ENCODE measurements around the gene ILDR2. TPM values are rescaled to one million over a fixed set of nuclear protein-coding genes. Genes with fewer than 3 reads are reported as not detected.

The ILDR2 gene
- total and polyA plus RNA-seq, 2 donors (not counting 3 experiments of a cell fraction or from before 2014, with no cell fraction given), result not detected

GRCh38 chr1:166900987-166901386 lies 74.4 kb downstream of the ILDR2 start:
- Histone ChIP-seq H3K79me2 (ENCODE audit: control insufficient read depth, insufficient read depth, low read length) (no peaks in the 10 kb centered on the region), H3K9ac (replicated peaks; ENCODE audit: extremely low read depth, insufficient read depth, low read length) (no peak overlapping the region), H3K9me1 (replicated peaks; ENCODE audit: control insufficient read depth, extremely low read depth, insufficient read depth, low read length) (no peaks in the 10 kb centered on the region), H4K20me1 (replicated peaks; ENCODE audit: control insufficient read depth, extremely low read depth, insufficient read depth, low read length) (no peaks in the 10 kb centered on the region), H3K4me1 (ENCODE audit: control insufficient read depth, extremely low read depth, insufficient read depth, low read length) (no peaks in the 10 kb centered on the region), H3K27me3 (ENCODE audit: control insufficient read depth in 2 of 2, insufficient read depth in 2 of 2, low read length in 2 of 2) (no peaks in the 10 kb centered on the region), H3K4me2 (ENCODE audit: insufficient read depth, low read length) (no peak overlapping the region), H3K4me3 (replicated peaks in 1 of 3; ENCODE audit: insufficient read depth in 1 of 3, low read depth in 1 of 3, low read length in 3 of 3) (no peak overlapping the region), H3K27ac (ENCODE audit: insufficient read depth, low read depth, low read length) (no peak overlapping the region), H2AFZ (ENCODE audit: low read depth, low read length) (no peak overlapping the region), H3K36me3 (ENCODE audit: control insufficient read depth in 2 of 2, extremely low read depth in 1 of 2, insufficient read depth in 2 of 2, low read length in 2 of 2) (no peaks in the 10 kb centered on the region), H3K9me3 (replicated peaks; ENCODE audit: control insufficient read depth, insufficient read depth, low read length) (no peaks in the 10 kb centered on the region)
- TF ChIP-seq JUN (IDR thresholded peaks at IDR 0.05; ENCODE audit: borderline replicate concordance, insufficient read depth, insufficient read length, low read depth) (no peak), EZH2 (IDR thresholded peaks at IDR 0.05; ENCODE audit: borderline replicate concordance, low read depth, low read length, severe bottlenecking) (no peak), FOS (IDR thresholded peaks at IDR 0.05; ENCODE audit: borderline replicate concordance, insufficient read depth, low read length) (no peak), GATA2 (IDR thresholded peaks at IDR 0.05; ENCODE audit: insufficient read depth, insufficient read length, low read depth, low read length) (no peak), MYC (IDR thresholded peaks at IDR 0.05; ENCODE audit: low read depth, low read length) (no peak), POLR2A (IDR thresholded peaks at IDR 0.05; ENCODE audit: low read depth, low read length) (no peak), POLR2AphosphoS5 (IDR thresholded peaks at IDR 0.05; ENCODE audit: insufficient read depth, low read depth, low read length) (no peak)
- TF ChIP-seq, protein P1, sequence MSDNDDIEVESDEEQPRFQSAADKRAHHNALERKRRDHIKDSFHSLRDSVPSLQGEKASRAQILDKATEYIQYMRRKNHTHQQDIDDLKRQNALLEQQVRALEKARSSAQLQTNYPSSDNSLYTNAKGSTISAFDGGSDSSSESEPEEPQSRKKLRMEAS (IDR thresholded peaks at IDR 0.05; ENCODE audit: insufficient read depth, insufficient read length), result no peak
- TF ChIP-seq, protein P2, sequence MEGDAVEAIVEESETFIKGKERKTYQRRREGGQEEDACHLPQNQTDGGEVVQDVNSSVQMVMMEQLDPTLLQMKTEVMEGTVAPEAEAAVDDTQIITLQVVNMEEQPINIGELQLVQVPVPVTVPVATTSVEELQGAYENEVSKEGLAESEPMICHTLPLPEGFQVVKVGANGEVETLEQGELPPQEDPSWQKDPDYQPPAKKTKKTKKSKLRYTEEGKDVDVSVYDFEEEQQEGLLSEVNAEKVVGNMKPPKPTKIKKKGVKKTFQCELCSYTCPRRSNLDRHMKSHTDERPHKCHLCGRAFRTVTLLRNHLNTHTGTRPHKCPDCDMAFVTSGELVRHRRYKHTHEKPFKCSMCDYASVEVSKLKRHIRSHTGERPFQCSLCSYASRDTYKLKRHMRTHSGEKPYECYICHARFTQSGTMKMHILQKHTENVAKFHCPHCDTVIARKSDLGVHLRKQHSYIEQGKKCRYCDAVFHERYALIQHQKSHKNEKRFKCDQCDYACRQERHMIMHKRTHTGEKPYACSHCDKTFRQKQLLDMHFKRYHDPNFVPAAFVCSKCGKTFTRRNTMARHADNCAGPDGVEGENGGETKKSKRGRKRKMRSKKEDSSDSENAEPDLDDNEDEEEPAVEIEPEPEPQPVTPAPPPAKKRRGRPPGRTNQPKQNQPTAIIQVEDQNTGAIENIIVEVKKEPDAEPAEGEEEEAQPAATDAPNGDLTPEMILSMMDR (IDR thresholded peaks at IDR 0.05; ENCODE audit: extremely low read depth in 1 of 2, insufficient read depth in 1 of 2, low read depth in 1 of 2, low read length in 2 of 2), result no peak
- ChIA-PET POLR2A (no interaction called here), CTCF (interaction anchor here (1.0 to 1.2 kb wide), 2 partner anchors 9 to 158 kb away, joined by 3 to 5 read pairs; no protein-coding TSS in a partner anchor)
- BruUV-seq (replicated peaks), result no TSS peak
- intact Hi-C loops (cut with micrococcal nuclease), result no loop called here
- dilution Hi-C loops (cut with MboI; ENCODE audit: extremely low pct_ligation_motif_present, low sequenced_read_pairs), result no loop called here
- DNase-seq (ENCODE audit: low read depth, low spot score) (no peak), FAIRE-seq (no peak)
